DND-41 (cell line): ENCODE measurements around the gene FSTL1.

ENCODE experiments used
- ATAC-seq: fragments of 200-7000 bp; cut with Tn5 transposase; 3 replicates; pipeline ENCODE4 v1.9.1; 2021; ENCODE audit warnings: low read depth; ENCODE audit not compliant: insufficient read depth
- DNase-seq: peaks from one replicate; pipeline ENCODE4 v3.0.0-alpha.2; 2020
- H2AFZ ChIP-seq: 2 replicates; pipeline ENCODE4 v1.6.0; 2012; ENCODE audit warnings: low read depth, low read length
- H3K27ac ChIP-seq: 2 replicates; pipeline ENCODE4 v1.5.1; 2012; ENCODE audit warnings: low read length, inconsistent platforms
- H3K27me3 ChIP-seq: fragments of 200-600 bp; sonication (generic); 2 replicates; pipeline ENCODE4 v1.6.0; 2012; ENCODE audit warnings: low read length, mild to moderate bottlenecking, inconsistent platforms; ENCODE audit not compliant: insufficient read depth, poor library complexity
- H3K36me3 ChIP-seq: 2 replicates; pipeline ENCODE4 v1.5.1; 2012; ENCODE audit warnings: low read length, inconsistent platforms; ENCODE audit not compliant: insufficient read depth
- H3K4me1 ChIP-seq: 2 replicates; pipeline ENCODE4 v1.5.1; 2012; ENCODE audit warnings: mild to moderate bottlenecking, low read length; ENCODE audit not compliant: insufficient read depth
- H3K4me2 ChIP-seq: 2 replicates; pipeline ENCODE4 v1.6.0; 2012; ENCODE audit warnings: mild to moderate bottlenecking, moderate library complexity, low read length, inconsistent platforms; ENCODE audit not compliant: insufficient read depth
- H3K4me3 ChIP-seq, 2 experiments: fragments of 200-600 bp in 1 of 2; shearing (Covaris generic) in 1 of 2; 2 replicates each; pipeline ENCODE4 v1.5.1; 2012 to 2016; ENCODE audit warnings: inconsistent platforms in 2 of 2, low read length in 2 of 2, mild to moderate bottlenecking in 2 of 2, low read depth in 1 of 2, moderate library complexity in 1 of 2
- H3K79me2 ChIP-seq: 2 replicates; pipeline ENCODE4 v1.6.0; 2012; ENCODE audit warnings: low read length, inconsistent platforms; ENCODE audit not compliant: insufficient read depth
- H3K9ac ChIP-seq: 2 replicates; pipeline ENCODE4 v1.6.0; 2012; ENCODE audit warnings: low read depth, mild to moderate bottlenecking, inconsistent platforms, low read length, moderate library complexity
- H3K9me3 ChIP-seq: 2 replicates; pipeline ENCODE4 v1.5.1; 2012; ENCODE audit warnings: low read length, moderate library complexity, mild to moderate bottlenecking, inconsistent platforms; ENCODE audit not compliant: insufficient read depth, severe bottlenecking
- H4K20me1 ChIP-seq: 2 replicates; pipeline ENCODE4 v1.6.0; 2012; ENCODE audit warnings: low read length; ENCODE audit not compliant: insufficient read depth
- CTCF ChIP-seq: IDR thresholded peaks from 2 replicates; pipeline ENCODE4 v1.5.1; 2012; ENCODE audit warnings: borderline replicate concordance, low read length, moderate library complexity, mild to moderate bottlenecking; ENCODE audit not compliant: poor library complexity, severe bottlenecking; ENCODE audit errors: extremely low read depth
- EZH2 ChIP-seq: IDR thresholded peaks from 3 replicates; pipeline ENCODE4 v1.6.1; 2012; ENCODE audit warnings: borderline replicate concordance, low read depth, mild to moderate bottlenecking, moderate library complexity, low read length, inconsistent platforms; ENCODE audit not compliant: severe bottlenecking

The FSTL1 gene

GRCh38 chr3:120421926-120422325 lies 28.9 kb downstream of the FSTL1 start:
- no peak for TF ChIP-seq CTCF
- TF ChIP-seq EZH2, result no peak
- Histone ChIP-seq H3K9me3 (no peaks in the 10 kb centered on the region), H3K4me1 (peaks cover 10% of the 10 kb centered on the region), H2AFZ (no peak overlapping the region), H3K9ac (no peak overlapping the region), H4K20me1 (no peaks in the 10 kb centered on the region), H3K4me3 (no peak overlapping the region), H3K27ac (no peak overlapping the region), H3K36me3 (no peaks in the 10 kb centered on the region), H3K4me2 (no peak overlapping the region), H3K27me3 (peaks cover 10% of the 10 kb centered on the region), H3K79me2 (no peaks in the 10 kb centered on the region)
- no peak for DNase-seq
- ATAC-seq, result no peak

GRCh38 chr3:120420928-120421551 lies 29.8 kb downstream of the FSTL1 start:
- Histone ChIP-seq H3K4me3 (no peak overlapping the region), H3K9ac (no peak overlapping the region), H3K4me1 (peaks cover 13% of the 10 kb centered on the region), H3K79me2 (no peaks in the 10 kb centered on the region), H3K27me3 (peaks cover 4% of the 10 kb centered on the region), H4K20me1 (no peaks in the 10 kb centered on the region), H3K36me3 (no peaks in the 10 kb centered on the region), H3K4me2 (no peak overlapping the region), H3K27ac (no peak overlapping the region), H3K9me3 (no peaks in the 10 kb centered on the region), H2AFZ (no peak overlapping the region)
- DNase-seq (no peak), ATAC-seq (no peak)
- TF ChIP-seq CTCF, result no peak
- TF ChIP-seq EZH2, result no peak

- Histone ChIP-seq H3K9me3 (no peaks in the 10 kb centered on the region), H3K36me3 (no peaks in the 10 kb centered on the region), H4K20me1 (no peaks in the 10 kb centered on the region), H3K9ac (no peak overlapping the region), H3K27ac (no peak overlapping the region), H3K79me2 (no peaks in the 10 kb centered on the region), H3K4me2 (no peak overlapping the region), H3K4me3 (no peak overlapping the region), H3K27me3 (no peaks in the 10 kb centered on the region), H2AFZ (no peak overlapping the region), H3K4me1 (peaks cover 13% of the 10 kb centered on the region)
- no peak for ATAC-seq
- no peak for TF ChIP-seq EZH2
- no peak for TF ChIP-seq CTCF
- no peak for DNase-seq
Observed at GRCh38 chr3:120420360-120420759, 30.4 kb downstream of the FSTL1 start.

- Histone ChIP-seq H3K27ac (no peak overlapping the region), H3K9me3 (no peaks in the 10 kb centered on the region), H3K36me3 (no peaks in the 10 kb centered on the region), H3K9ac (no peak overlapping the region), H3K4me1 (peaks cover 13% of the 10 kb centered on the region), H4K20me1 (no peaks in the 10 kb centered on the region), H3K4me2 (no peak overlapping the region), H3K4me3 (no peak overlapping the region), H3K27me3 (no peaks in the 10 kb centered on the region), H3K79me2 (no peaks in the 10 kb centered on the region), H2AFZ (no peak overlapping the region)
- no peak for TF ChIP-seq CTCF
- TF ChIP-seq EZH2, result no peak
- ATAC-seq (no peak), DNase-seq (no peak)
Observed at GRCh38 chr3:120419797-120420196, 31.0 kb downstream of the FSTL1 start.
